Fibroblast of the conjunctiva (primary cell): ENCODE results near the gene GREB1.
A peak's percentile ranks its signal among the peaks of the same experiment; 100 is the strongest.

Experiments used
- DNase-seq: peaks from one replicate; pipeline ENCODE4 v3.0.0-alpha.2; 2010; ENCODE audit warnings: low read depth

Gene GREB1

DNA sequence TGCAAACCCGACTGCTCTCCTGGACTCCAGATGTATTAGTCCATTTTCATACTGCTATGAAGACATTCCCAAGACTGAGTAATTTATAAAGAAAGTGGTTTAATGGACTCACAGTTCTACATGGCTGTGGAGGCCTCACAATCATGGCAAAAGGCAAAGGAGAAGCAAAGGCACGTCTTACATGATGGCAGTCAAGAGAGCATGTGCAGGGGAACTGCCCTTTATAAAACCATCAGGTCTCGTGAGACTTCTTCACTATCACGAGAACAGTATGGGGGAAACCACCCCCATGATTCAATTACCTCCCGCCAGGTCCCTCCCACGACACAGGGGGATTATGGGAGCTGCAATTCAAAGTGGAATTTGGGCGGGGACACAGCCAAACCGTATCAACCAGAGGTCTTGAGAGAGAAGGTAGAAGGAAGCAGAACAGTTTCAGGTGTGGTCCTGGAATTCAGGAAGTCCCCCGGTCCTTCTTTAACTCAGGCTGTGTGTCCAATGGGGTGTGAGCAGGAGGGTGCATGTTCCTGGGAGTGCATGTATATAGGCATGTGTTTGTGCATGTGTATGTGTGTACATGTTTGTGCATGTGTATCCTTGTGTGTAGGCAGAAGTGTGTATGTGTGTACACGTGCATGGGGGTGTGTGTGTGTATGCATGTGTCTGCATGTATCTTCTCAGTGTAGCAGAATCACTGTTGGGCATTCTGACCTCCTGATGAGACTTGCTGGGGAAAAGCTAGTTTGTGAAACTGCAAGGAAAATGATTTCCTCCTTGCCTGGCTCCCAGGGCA, 46.2 kb downstream of the GREB1 start:
- DNase-seq: no peak

DNA sequence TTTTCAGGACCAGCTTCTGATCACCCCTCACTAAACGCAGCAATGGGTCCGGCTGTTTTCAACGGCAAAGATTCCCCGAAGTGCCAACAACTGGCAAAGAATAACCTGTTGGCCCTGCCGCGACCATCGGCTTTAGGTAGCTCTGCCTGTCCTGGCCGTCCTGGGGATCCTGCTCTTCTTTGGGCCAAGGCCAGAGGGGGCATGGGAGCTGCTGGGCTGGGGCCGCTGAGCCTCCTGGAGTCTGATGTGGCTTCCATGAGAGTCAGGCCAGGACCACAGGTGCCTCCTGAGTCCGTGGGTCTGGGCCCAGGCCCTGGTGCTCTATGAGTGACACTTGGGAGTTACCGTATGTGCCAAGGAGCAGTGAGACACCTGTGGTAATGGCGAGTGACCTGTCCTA, 46.9 kb downstream of the GREB1 start:
- DNase-seq: no peak

DNA sequence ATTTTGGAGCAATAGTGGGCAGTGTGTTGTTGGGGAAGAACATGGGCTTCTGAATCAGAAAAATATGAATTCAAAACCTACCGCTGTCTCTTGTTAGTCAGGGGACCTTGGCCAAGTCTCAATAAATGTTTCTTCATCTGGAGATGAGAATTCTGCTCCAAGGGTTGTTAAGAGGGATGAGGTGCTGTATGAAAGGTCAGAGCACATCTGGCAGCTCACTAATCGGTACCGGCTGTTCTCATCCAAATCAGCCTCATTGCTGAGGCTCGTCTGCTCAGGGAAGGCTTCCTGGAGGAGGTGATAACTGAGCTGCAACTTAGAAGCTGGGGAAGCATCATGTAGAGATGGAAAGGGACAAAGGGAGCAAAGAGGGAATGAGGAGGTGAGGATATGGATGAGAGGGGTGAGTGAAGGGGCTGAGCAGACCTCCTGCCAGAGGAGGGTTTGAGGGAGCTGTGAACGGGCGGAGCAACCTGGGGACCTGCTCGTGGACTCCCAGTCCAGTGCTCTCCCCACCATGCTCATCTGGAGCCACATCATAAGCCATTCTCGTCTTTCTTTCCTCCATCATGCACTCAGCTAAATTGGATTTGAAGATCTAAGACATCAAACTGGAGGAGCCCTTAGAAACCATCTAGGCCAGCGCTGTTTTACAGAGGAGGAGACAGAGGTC, 47.4 kb downstream of the GREB1 start:
- DNase-seq: no peak

DNA sequence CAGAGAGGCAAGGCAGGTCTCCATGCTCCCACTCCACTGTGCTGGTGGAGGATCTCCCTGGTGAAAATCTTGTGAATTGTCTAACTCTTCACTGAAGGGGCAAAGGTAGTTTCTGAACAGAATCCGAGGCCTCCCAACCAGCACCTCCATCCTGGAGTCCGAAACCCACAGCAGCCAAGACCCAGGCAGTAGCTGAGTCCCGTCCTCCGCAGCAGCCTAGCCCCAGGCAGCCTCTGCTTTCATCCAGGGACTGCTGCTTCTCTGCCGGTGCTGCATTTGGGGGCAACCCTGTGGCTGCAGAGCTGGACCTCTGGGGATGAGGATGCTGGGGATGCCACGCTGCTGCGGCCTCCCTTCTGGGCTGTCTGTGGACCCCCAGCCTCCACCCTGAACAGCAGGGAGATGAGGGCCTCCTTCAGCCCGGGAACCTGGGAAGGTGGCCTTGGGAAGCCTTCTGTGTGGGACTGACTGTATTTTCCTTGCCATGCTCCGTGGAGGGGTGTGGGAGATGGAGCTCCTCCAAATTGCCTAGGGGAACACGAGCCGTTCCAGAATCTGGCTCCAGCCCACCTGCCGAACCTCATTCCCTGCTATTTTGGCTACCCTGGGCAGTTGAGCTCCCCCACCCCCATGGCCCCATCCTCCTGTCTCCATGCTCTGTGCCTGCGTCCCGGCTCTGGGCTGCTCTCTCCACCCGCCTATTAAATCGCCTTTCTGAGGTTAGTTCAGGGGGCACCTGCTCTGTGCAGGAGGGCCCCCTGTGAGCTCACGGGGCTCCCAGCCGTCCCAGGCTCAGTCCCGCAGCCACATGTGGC, 48.2 kb downstream of the GREB1 start:
- DNase-seq: no peak

DNA sequence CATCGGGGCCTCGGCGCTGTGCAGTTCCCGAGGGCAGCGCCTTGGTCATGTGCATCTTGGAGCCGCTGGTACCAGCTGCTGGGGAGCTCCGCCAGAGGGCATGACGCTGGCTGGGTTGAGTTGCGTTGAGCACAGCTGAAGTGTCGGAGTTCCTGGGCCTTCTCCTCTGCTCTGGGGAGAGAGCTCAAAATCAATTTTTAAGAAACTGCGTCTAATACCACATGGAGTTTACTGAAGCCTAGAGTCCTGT, 48.7 kb downstream of the GREB1 start:
- DNase-seq: no peak

DNA sequence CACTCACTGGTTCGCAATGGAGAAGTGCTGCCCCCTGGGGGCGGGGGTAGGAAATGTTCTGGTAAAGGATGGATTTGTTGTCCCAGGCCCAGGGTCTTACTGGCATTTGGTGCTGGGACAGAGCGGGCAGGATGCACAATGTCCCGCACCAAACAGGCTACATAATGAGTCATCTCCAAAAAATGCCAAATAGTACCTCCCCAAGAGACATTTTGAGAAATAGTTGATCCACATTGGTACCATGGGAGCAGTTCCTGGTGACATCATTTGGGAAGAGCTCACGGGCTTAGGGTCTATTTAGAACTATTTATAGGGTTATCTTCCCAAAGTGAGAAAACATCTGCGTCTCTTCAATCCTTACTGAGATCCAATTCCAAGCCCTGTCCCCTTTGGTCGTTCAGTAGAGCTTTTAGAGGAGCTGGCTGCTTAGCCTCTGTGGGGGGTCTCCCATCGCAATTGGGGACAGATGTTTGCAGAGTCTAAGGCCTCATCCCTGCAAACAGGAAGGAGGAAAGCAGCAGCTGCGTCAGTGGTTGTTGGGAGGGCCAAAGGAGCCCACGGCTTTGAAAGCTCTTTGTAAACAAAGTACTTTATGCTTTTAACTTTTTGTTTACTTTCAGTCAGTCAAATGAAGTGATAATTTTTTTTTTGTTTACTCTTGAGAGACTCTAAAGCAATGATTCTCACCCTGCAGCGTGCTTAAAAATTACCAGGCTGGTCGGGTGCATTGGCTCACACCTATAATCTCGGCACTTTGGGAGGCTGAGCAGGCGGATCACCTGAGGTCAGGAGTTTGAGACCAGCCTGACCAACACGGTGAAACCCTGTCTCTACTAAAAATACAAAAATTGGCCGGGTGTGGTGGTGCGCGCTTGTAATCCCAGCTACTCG, 49.3 kb downstream of the GREB1 start:
- DNase-seq: peak; percentile 32

DNA sequence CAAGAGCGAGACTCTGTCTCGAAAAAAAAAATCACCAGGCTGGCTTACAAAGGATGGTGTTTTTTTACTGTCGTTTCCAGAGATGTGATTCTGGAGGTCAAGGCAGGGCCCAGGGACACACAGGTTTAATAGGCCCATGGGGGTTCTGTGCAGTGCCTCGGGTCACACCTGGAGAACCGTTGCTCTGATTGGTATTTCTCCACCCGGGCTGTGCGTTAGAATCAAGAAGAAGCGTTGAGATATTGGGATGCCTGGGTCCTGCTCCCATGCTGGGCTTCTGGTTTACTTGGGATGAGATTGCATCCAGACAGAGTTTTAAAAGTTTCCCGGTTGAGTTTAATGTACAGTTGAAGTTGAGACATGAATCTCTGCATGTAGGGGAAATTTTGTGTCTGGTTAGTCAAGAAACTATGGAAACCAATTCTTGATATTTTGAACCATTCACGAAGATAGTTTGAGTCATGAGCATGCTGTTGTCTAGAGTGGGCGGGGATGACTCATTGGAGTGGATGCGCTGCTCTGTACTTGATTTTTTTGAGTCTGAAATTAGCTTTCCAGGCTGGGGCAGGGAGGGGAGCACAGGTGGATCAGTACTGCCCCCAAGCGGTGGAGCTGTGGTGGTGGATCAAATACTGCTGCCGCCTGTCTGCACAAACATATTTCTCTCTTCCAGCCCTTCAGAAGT, 50.1 kb downstream of the GREB1 start:
- DNase-seq: peak; percentile 91

DNA sequence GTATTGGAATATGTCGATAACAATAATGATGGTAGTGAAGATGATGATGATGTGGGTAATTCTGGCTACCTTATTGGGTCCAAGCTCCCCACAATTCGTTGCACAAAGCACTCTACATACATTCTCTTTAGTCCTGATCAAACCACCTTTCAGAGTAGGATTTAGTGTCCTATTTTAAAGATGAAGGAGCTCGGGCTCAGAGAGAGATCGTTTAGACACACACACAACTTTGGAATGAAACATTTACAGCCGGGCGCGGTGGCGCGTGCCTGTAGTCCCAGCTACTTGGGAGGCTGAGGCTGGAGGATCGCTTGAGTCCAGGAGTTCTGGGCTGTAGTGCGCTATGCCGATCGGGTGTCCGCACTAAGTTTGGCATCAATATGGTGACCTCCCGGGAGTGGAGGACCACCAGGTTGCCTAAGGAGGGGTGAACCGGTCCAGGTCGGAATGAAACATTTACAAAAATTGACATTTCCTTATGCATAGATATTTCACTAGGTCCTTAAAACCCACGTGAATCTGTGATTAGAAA, 50.7 kb downstream of the GREB1 start:
- no peak for DNase-seq

DNA sequence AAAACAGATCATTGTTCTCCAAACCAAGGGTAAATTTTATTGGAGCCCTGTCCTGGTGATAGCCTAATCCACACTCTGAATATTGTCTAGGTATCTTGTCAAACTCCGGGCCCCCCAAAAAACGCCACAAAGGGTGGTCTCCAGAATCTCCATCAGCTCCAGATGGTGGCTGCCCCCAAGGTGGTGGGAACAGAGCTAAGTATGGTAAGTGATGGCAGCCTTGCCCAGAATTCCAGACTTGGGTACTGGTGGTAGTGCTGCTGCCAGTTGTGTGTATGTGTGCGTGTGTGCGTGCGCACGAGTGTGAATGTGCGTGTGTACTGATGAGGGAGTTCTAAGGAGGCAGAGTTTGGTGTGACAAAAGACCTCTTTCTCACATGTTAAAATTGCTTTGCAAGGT, 51.2 kb downstream of the GREB1 start:
- DNase-seq: no peak

DNA sequence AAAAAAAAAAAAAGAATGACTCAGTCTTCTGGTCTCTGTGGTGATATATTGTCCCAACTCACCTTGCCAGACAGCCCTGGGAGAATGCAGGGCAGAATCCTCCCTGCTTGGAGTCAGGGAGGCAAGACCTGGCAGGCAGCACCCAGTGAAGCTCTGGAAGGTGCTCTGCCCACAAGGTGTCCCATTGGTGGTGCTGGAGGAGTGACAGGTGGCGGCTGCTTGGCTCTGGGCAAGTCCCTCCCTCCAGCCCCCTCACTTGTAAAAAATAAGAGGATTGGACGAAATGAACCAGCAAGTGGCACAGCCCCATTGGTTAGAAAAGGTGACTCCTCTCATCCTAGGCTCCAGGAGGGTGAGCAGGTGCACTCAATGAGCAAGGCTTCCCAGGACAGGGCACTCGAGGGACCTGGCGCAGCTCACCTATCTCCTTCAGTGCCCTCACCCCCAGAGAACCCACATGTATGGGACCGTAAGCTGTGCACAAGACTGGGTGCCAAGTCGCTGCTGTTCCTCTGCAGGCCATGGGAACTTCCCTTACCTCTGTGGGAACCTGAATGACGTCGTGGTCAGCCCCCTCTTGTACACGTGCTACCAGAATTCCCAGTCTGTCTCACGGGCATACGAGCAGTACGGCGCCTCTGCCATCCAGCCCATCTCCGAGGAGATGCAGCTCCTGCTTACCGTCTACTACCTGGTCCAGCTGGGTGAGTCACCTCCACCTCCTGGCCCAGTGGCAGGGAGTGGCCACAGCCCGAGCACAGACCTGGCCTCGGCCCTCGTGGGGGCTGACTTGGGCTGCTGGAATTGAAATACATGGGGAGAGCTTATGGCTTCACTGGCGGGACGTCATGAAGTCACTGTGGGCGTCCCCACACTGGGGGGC, 54.6 kb downstream of the GREB1 start:
- DNase-seq: no peak

DNA sequence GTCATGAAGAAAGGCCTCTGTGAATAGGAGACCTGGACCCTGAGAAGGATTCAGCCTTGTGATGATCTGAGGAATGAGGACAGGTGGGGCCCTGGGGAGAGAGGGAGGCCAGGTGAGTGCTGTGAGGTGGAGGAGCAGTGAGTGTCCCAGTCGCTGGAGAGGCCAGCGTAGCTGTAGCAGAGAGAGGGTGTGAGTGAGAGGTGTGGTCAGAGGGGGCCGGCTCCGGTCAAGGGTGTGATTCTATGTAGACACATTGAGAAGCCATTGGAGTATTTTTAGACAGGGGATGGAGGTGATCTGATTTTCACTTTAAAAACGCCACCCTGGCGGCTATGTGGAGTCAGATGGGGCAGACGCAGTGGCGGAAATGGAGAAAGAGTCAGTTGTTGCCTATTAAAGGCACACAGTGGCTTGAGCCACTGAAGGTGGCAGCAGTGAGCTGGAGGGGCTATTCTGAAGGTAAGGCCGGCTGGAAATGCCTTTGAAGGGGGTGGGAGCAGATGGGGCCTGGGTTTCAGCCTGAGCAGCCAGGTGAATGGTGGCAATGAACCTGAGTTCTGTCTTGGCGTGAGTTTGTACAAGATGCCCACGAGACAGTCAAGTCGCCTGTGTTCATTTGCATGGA, 55.6 kb downstream of the GREB1 start:
- DNase-seq: no peak

DNA sequence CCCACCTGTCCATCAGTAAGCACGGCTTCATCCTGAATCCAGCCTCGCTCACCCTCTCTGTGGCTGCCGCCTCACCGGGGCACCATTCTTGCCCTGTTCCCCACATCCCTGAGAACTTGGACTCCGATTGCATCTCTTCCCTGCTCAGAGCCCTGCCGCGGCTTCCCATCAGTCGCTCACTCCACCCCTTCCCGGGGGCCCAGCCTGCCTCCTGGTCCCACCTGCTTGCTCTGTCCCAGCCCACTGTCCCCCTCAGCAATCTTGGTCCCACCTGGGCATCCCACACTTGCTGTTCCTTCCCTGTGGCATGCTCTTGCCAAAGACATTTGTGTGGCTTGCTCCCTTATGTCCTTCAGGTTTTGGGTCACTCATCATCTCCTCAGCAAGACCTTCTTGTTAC, 56.3 kb downstream of the GREB1 start:
- DNase-seq: no peak

DNA sequence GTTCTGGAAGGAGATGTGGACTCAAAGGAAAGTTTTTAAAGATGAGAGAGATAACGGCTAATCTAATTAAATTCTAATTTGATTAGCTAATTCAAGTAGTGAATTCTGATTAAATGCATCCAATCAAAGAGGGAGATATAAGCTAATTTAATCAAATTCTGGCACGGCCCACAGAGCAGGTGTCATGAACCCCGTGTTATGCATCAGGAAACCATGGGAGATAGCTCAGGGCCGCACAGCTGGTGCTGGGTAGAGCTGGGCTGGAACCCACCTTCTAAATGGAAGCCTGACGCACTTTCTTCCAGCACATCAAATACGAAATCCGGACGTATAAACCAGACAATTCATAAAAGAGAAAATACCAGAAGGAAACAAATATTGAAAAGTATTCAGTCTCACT, 57.2 kb downstream of the GREB1 start:
- DNase-seq: no peak

DNA sequence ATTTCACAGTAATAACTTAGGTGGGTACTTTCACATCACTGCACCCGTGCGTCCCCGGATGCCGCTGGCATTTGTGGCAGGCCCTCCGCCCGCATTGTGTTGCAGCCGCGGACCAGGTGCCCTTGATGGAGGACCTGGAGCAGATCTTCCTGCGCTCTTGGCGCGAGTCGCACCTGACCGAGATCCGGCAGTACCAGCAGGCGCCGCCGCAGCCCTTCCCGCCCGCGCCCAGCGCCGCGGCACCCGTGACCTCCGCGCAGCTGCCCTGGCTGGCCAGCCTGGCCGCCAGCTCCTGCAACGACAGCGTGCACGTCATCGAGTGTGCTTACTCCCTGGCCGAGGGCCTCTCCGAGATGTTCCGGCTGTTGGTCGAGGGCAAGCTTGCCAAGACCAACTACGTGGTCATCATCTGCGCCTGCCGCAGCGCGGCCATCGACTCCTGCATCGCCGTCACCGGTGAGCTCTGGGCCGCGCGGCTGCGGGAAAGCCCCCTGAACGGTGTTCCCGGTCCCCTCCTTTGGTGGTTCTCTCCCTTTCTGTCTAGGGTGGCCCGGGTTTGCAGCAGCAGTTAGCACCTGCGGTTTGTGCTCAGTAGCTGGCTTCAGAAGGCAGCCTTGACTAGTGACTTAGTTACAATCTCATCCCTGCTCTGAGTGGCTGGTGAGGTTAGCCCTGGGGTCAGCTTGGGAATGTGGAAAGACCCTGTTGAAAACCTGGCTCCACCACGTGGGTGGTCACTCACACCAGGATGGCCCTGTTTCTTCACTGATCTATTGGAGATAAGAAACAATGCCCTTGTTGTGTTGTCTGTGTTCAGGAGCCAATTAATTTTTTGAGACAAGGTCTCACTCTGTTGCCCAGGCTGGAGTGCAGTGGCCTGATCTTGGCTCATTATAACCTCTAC, 59.1 kb downstream of the GREB1 start:
- no peak for DNase-seq

DNA sequence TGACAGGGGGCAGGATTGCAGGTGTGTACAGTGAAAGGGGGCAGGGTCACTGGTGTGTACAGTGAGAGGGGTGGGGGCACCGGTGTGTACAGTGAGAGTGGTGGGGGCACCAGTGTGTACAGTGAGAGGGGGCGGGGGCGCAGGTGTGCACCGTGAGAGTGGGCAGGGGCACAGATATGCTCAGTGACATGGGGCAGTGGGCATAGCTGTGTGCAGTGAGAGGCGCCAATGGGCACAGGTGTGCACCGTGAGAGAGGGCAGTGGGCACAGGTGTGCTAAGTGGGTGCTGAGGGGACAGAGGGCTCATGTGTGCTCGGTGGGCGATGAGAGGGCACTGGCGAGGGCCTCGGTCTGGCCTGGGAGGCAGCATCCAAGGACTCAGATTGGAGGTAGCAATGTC, 63.0 kb downstream of the GREB1 start:
- no peak for DNase-seq

DNA sequence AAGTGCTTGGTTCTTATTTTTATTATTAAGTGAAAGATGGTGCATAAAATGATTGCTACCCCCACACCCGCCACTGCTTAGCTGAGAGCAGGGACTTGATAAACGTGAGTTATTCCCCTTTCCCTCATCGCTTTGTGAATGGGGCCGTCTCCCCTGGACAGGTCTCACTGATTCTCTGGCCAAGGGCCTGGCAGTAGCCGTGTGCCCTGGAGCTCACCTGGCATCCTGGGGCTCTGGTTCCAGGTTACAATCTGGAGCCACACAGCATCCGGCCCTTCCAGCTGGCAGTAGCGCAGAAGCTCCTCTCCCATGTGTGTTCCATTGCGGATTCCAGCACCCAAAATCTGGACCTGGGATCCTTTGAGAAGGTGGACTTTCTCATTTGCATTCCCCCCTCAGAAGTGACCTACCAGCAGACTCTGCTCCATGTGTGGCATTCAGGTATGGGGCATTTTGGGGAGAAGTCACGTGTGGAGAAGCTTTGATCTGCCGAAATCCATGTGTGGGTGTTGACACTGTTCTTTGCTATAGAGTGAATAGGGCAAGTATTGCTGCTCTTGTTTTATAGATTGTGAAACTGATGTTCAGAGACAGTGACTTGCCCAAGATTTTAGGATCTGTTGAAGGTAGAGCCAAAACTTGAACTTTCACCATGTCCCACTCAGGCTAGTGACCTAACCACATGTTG, 63.8 kb downstream of the GREB1 start:
- DNase-seq: no peak

DNA sequence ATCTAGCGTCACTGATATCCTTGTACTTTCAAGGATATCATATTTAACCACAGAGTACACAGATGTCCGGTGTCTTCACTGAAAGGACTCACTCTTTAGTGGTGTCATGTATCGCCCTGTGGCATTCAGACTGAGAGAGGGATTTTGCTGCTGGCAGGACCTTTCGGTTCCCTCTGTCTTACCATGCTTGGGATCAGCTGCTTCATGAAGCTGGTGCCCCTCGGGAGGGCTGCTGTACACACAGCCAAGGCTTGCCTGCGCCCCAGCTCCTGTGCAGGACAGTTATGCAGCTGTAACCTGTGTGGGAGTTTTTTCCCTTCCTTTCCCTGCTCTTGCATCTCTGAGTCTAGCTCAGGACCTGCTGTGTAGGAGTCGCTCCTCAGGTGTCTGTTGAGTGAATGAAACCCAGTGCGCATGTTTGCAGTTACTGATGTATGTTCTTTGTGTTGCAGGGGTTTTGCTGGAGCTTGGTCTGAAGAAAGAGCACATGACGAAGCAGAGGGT, 64.4 kb downstream of the GREB1 start:
- DNase-seq: no peak
